Breast epithelium (tissue), 3 donors: Measurements from ENCODE around the gene ZNF747.
"Not testable (repeated sequence)": the region's sequence is repeated elsewhere in the genome, so short reads cannot be mapped to it uniquely, and the experiment has no call there.

Source experiments
- POLR2A ChIP-seq: fragments of 450-650 bp; IDR thresholded peaks from one replicate; pipeline ENCODE4 v1.6.1; 2016; ENCODE audit warnings: antibody characterized with exemption, mild to moderate bottlenecking, moderate library complexity
- TF ChIP-seq, protein P1 (sequence below), 3 donors: fragments of 450-650 bp; IDR thresholded peaks; one replicate each; pipeline ENCODE4 v1.5.1; 2016 to 2017; ENCODE audit warnings: antibody characterized with exemption in 3 of 3, mild to moderate bottlenecking in 3 of 3, moderate library complexity in 3 of 3

DNA sequence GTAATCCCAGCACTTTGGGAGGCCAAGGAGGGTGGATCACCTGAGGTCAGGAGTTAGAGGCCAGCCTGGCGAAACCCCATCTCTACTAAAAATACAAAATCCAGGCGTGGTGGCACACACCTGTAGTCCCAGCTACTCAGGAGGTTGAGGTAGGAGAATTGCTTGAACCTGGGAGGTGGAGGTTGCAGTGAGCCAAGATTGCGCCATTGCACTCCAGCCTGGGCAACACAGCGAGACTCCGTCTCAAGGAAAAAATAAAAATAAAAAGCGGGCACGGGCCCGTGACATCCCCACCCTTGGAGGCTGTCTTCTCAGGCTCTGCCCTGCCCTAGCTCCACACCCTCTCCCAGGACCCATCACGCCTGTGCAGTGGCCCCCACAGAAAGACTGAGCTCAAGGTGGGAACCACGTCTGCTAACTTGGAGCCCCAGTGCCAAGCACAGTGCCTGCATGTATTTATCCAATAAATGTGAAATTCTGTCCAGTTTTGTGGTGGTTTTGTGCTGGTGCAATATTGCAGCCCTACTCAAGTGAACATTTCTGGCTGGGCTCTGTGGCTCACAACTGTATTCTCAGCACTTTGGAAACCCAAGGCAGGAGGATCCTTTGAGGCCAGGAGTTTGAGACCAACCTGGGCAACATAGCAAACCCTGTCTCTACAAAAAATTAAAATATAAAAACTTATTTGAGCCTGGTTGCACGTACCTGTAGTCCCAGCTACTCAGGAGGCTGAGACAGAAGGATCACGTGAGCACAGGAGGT lies 11.8 kb downstream of the ZNF747 start:
- not testable (repeated sequence) for TF ChIP-seq POLR2A
- TF ChIP-seq, protein P1, sequence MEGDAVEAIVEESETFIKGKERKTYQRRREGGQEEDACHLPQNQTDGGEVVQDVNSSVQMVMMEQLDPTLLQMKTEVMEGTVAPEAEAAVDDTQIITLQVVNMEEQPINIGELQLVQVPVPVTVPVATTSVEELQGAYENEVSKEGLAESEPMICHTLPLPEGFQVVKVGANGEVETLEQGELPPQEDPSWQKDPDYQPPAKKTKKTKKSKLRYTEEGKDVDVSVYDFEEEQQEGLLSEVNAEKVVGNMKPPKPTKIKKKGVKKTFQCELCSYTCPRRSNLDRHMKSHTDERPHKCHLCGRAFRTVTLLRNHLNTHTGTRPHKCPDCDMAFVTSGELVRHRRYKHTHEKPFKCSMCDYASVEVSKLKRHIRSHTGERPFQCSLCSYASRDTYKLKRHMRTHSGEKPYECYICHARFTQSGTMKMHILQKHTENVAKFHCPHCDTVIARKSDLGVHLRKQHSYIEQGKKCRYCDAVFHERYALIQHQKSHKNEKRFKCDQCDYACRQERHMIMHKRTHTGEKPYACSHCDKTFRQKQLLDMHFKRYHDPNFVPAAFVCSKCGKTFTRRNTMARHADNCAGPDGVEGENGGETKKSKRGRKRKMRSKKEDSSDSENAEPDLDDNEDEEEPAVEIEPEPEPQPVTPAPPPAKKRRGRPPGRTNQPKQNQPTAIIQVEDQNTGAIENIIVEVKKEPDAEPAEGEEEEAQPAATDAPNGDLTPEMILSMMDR (IDR thresholded peaks at IDR 0.05): not testable (repeated sequence)
